Ovary (tissue), 10 donors: ENCODE measurements around the gene TXNDC17. TPM values are rescaled to one million over a fixed set of nuclear protein-coding genes. Genes with fewer than 3 reads are reported as not detected.
"Not testable (repeated sequence)": the region's sequence is repeated elsewhere in the genome, so short reads cannot be mapped to it uniquely, and the experiment has no call there.

ENCODE experiments used
- DNase-seq, 5 donors: peaks; one replicate each; pipeline ENCODE4 v3.0.0-alpha.2; 2019 to 2020
- H3K27ac ChIP-seq, 2 donors: fragments of 200-600 bp; one replicate each; pipeline versions ENCODE4 v1.5.1 to v1.8.0; 2019 to 2022
- H3K27me3 ChIP-seq: fragments of 200-600 bp; one replicate; pipeline ENCODE4 v1.8.0; 2022
- H3K36me3 ChIP-seq: fragments of 200-600 bp; sonication (generic); one replicate; pipeline ENCODE4 v1.5.1; 2019
- H3K4me1 ChIP-seq: one replicate; pipeline ENCODE4 v1.8.1; 2013; ENCODE audit warnings: mild to moderate bottlenecking, moderate library complexity; ENCODE audit not compliant: insufficient read depth
- H3K4me3 ChIP-seq: fragments of 200-600 bp; sonication (generic); one replicate; pipeline ENCODE4 v1.5.1; 2017
- H3K9me3 ChIP-seq, 2 donors: fragments of 200-600 bp in 1 of 2; sonication (generic) in 1 of 2; one replicate each; pipeline versions ENCODE4 v1.5.1 to v1.8.1; 2013 to 2019; ENCODE audit warnings: mild to moderate bottlenecking in 1 of 2, moderate library complexity in 1 of 2
- CTCF ChIP-seq, 3 donors: fragments of 450-650 bp in 2 of 3; fragments of 200-600 bp in 1 of 3; IDR thresholded peaks; one replicate each; pipeline versions ENCODE4 v1.5.1 to v1.8.0; 2016 to 2022; ENCODE audit warnings: antibody characterized with exemption in 3 of 3, mild to moderate bottlenecking in 1 of 3
- EP300 ChIP-seq: sonication (generic); formaldehyde crosslinking; IDR thresholded peaks from one replicate; pipeline ENCODE4 v1.6.1; 2017; ENCODE audit warnings: antibody characterized with exemption
- POLR2A ChIP-seq: fragments of 450-650 bp; IDR thresholded peaks from one replicate; pipeline ENCODE4 v1.6.1; 2017; ENCODE audit warnings: antibody characterized with exemption, mild to moderate bottlenecking, moderate library complexity
- WGBS, 3 donors: extraction: QIAGEN DNeasy Blood & Tissue Kit in 1 of 3; methylation state at CpG; one replicate each; pipeline versions ENCODE4 v1.1.5 to v1.1.7; 2013 to 2017; 5-methylcytosine and 5-hydroxymethylcytosine counted together
- intact Hi-C, 4 donors: fragments of 100-400 bp; cut with DNase I; formaldehyde crosslinking; loops; one replicate each; pipeline versions ENCODE4 v1.11.0 to v1.15.1; 2022 to 2023
- long read RNA-seq, 3 donors: library from polyadenylated mRNA in 2 of 3; unstranded in 2 of 3; transcript quantifications; one replicate each; pipeline ENCODE4 v2.0.0 and lab custom pipeline, GENCODE V29; 2021 to 2026
- polyA plus RNA-seq, 2 donors: library from polyadenylated mRNA; stranded (reverse); fragments of 200-250 nt in 1 of 2; fragments of 350-450 nt in 1 of 2; fragmentation: Illumina TruSeq in 1 of 2; extraction: RNeasy Lipid Tissue Mini Kit (QIAGEN cat#74804) in 1 of 2; gene quantifications; one replicate each; pipeline ENCODE4 v1.2.3, GENCODE V29; 2013 to 2014
- total RNA-seq, 7 donors: library from RNA; depleted of rRNA in 2 of 7; stranded (reverse); fragments of >200 nt in 2 of 7; fragmentation: NEBNext Ultra II Directional in 3 of 7; extraction: Animal tissue kit (Norgen Biotek cat#: 25700) in 3 of 7; gene quantifications; one replicate each; pipeline versions ENCODE4 v1.1.0 to v1.2.4, GENCODE V29; 2016 to 2023
- donor health status: DM: no; HTN: no; CAD: no; lungs with moderate emphysema.
- donor health status: DM: no; HTN: no; CAD: no.
- donor health status: Bipolar disorder and iron deficiency.
- donor health status: DM: yes; HTN: yes; CAD: no.
- donor health status: DM: no; HTN: no; CAD: no.
- donor health status: DM: yes; HTN: yes; CAD: no.

Gene TXNDC17
- 100 to 1,000 TPM in 2 of 7 donors, 10 to 100 TPM in 5; 19.0 to 104 (median 36.1) TPM for total RNA-seq
- 10 to 100 TPM; 44.9 to 61.9 TPM for polyA plus RNA-seq
- long read RNA-seq, donor 1, transcript TXNDC17-201 (4 exons, 2,219 nt), result major isoform, 21 of 30 reads
- long read RNA-seq, donor 1, partial matches to known transcripts, result 1 of 30 reads
- long read RNA-seq, donor 1, other reads (novel, unspliced or antisense), result 1 of 30 reads
- long read RNA-seq, donor 2, transcript TXNDC17-202 (4 exons, 459 nt), result minor isoform, 12 of 150 reads
- long read RNA-seq, donor 2, transcript TXNDC17-201 (4 exons, 2,219 nt), result major isoform, 114 of 150 reads
- long read RNA-seq, donor 2, transcript TXNDC17-206 (1 exons, 2,100 nt), result minor isoform, 12 of 150 reads
- long read RNA-seq, donor 2, transcript TXNDC17-203 (3 exons, 420 nt), result minor isoform, 8 of 150 reads
- long read RNA-seq, donor 2, partial matches to known transcripts, result 0 of 150 reads
- long read RNA-seq, donor 2, other reads (novel, unspliced or antisense), result 0 of 150 reads
- long read RNA-seq, donor 3, transcript TXNDC17-203 (3 exons, 420 nt), result minor isoform, 5 of 37 reads
- long read RNA-seq, donor 3, transcript TXNDC17-202 (4 exons, 459 nt), result minor isoform, 6 of 37 reads
- long read RNA-seq, donor 3, transcript TXNDC17-201 (4 exons, 2,219 nt), result major isoform, 20 of 37 reads
- long read RNA-seq, donor 3, partial matches to known transcripts, result 0 of 37 reads
- long read RNA-seq, donor 3, other reads (novel, unspliced or antisense), result 2 of 37 reads

GRCh38 chr17:6640536-6641246 is at the start of gene TXNDC17, which contains the start of gene KIAA0753:
TXNDC17 (plus strand) TSS chr17:6641060; CDS start chr17:6641083, 23 bp downstream.
KIAA0753 (minus strand) TSS chr17:6640711; CDS start chr17:6635103, 5,608 bp downstream.
- H3K27ac ChIP-seq, result peak within 1 kb of the TSS; percentile 62 to 66
- no peaks in the 10 kb centered on the region for H3K9me3 ChIP-seq
- H3K4me3 ChIP-seq, result peak within 1 kb of the TSS; percentile 76
- H3K27me3 ChIP-seq, result no peaks in the 10 kb centered on the region
- WGBS, 3 donors, result 0 to 1% (median 1%) methylated on average over 34 to 52 of the region's 52 CpGs
- TF ChIP-seq POLR2A, result peak; percentile 37
- no peak for TF ChIP-seq EP300
- no peaks in the 10 kb centered on the region for H3K36me3 ChIP-seq
- DNase-seq, result peak; percentile 87 to 94 (median 90)
- peaks cover 18% of the 10 kb centered on the region for H3K4me1 ChIP-seq
- intact Hi-C loops, result no loop called here

- no peaks in the 10 kb centered on the region for H3K36me3 ChIP-seq
- H3K4me1 ChIP-seq, result no peaks in the 10 kb centered on the region
- no peaks in the 10 kb centered on the region for H3K9me3 ChIP-seq
- H3K27ac ChIP-seq, result no peak overlapping the region
- intact Hi-C loops, result no loop called here
- DNase-seq, result no peak
- no peak for TF ChIP-seq POLR2A
- no peak for TF ChIP-seq CTCF (IDR thresholded peaks at IDR 0.05)
- no peak for TF ChIP-seq EP300
- WGBS, 3 donors, result 58 to 63% (median 60%) methylated on average over 7 of the region's 7 CpGs
- no peaks in the 10 kb centered on the region for H3K27me3 ChIP-seq
- H3K4me3 ChIP-seq, result no peak overlapping the region
Measured at GRCh38 chr17:6591599-6592158, 49.2 kb upstream of the TXNDC17 start.

- no peaks in the 10 kb centered on the region for H3K9me3 ChIP-seq
- no peak overlapping the region for H3K27ac ChIP-seq
- 82 to 84% (median 84%) methylated on average over 6 of the region's 6 CpGs for whole genome bisulfite sequencing, 3 donors
- H3K4me1 ChIP-seq, result no peaks in the 10 kb centered on the region
- no peak for DNase-seq
- TF ChIP-seq EP300 (no peak), POLR2A (no peak), CTCF (IDR thresholded peaks at IDR 0.05) (no peak)
- no peak overlapping the region for H3K4me3 ChIP-seq
- no peaks in the 10 kb centered on the region for H3K27me3 ChIP-seq
- H3K36me3 ChIP-seq, result no peaks in the 10 kb centered on the region
- intact Hi-C loops, result no loop called here
Measured at GRCh38 chr17:6592173-6592572, 48.7 kb upstream of the TXNDC17 start.

GRCh38 chr17:6593371-6593770 is 47.5 kb upstream of the TXNDC17 start:
- H3K36me3 ChIP-seq, intact Hi-C loops, H3K4me1 ChIP-seq, H3K27ac ChIP-seq, H3K9me3 ChIP-seq, DNase-seq, H3K4me3 ChIP-seq, H3K27me3 ChIP-seq: not testable (repeated sequence)
- 95 to 97% (median 96%) methylated on average over 14 of the region's 14 CpGs for WGBS, 3 donors

- DNase-seq, result no peak
- Histone ChIP-seq H3K27ac (no peak overlapping the region), H3K9me3 (no peaks in the 10 kb centered on the region), H3K4me3 (no peak overlapping the region), H3K27me3 (no peaks in the 10 kb centered on the region), H3K4me1 (no peaks in the 10 kb centered on the region), H3K36me3 (no peaks in the 10 kb centered on the region)
- intact Hi-C loops, result no loop called here
- WGBS, 3 donors, result 92 to 93% (median 93%) methylated on average over 7 of the region's 7 CpGs
- TF ChIP-seq POLR2A (no peak), CTCF (IDR thresholded peaks at IDR 0.05) (no peak), EP300 (no peak)
Measured at GRCh38 chr17:6596081-6596480, 44.8 kb upstream of the TXNDC17 start.
